ENCODE measurements around the gene STAU1. TPM values are rescaled to one million over a fixed set of nuclear protein-coding genes. Genes with fewer than 3 reads are reported as not detected.
"Not testable (repeated sequence)": the region's sequence is repeated elsewhere in the genome, so short reads cannot be mapped to it uniquely, and the experiment has no call there.

Gene STAU1
- total RNA-seq, 2 donors from 2014 or later, result 67.1 to 77.4 TPM

DNA sequence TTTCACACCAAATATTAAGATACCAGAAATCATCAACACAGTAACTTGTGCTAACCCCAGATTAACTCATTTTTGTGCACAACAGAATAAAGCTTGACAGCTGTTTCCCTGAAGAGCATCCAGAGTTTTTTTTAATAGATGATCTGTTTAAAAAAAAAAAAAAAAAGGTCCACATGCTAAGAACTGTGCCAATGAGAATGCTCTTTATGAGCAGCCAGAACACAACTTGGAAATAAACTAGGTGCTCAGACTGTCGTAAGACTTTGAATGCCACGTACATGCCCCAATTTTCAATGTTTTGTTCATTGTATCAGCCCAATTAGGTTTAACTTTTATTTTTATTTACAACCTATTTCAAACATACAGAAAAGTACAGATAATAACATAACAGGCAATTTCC, 47.3 kb downstream of the STAU1 start:
- no peak for DNase-seq (ENCODE audit: low spot score)
- intact Hi-C loops (cut with DNase I), result no loop called here

DNA sequence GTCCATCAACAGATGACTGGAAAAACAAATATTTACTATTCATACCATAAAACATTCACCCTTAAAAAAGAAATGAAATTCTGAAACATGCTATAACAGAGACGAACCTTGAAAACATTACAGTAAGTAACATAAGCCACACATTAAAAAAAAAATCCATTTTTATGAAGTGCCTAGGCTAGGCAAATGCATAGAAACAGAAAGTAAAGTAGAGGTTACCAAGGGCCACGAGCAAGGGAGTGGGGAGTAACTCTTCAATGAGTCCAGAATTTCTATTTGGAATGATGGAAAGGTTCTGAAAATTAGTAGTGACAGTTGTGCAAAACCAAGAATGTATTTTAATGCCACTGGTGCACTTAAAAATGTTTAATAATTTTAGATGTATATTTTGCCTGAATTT, 47.7 kb downstream of the STAU1 start:
- intact Hi-C loops (cut with DNase I), result no loop called here
- no peak for DNase-seq (ENCODE audit: low spot score)

DNA sequence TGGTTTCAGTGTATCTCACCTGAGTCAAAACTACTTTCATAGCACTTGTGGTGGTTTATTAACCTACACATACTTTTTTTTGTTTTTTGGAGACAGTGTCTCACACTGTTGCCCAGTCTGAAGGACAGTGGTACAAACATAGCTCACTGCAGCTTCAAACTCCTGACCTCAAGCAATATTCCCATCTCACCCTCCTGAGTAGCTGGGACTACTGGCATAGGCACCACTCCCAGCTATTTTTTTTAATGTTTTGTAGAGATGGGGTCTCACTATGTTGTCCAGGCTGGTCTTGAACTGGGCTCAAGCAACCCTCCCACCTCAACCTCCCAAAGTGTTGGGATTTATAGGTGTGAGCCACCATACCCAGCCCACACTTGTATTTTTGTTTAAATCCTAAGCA, 49.7 kb downstream of the STAU1 start:
- no peak for DNase-seq (ENCODE audit: low spot score)
- intact Hi-C loops (cut with DNase I), result loop anchor here (10.0 kb wide), 2 partner anchors 46 to 76 kb away; partner anchors contain the start of genes DDX27 (in 1 of the 2) and STAU1 (in 1 of the 2)

DNA sequence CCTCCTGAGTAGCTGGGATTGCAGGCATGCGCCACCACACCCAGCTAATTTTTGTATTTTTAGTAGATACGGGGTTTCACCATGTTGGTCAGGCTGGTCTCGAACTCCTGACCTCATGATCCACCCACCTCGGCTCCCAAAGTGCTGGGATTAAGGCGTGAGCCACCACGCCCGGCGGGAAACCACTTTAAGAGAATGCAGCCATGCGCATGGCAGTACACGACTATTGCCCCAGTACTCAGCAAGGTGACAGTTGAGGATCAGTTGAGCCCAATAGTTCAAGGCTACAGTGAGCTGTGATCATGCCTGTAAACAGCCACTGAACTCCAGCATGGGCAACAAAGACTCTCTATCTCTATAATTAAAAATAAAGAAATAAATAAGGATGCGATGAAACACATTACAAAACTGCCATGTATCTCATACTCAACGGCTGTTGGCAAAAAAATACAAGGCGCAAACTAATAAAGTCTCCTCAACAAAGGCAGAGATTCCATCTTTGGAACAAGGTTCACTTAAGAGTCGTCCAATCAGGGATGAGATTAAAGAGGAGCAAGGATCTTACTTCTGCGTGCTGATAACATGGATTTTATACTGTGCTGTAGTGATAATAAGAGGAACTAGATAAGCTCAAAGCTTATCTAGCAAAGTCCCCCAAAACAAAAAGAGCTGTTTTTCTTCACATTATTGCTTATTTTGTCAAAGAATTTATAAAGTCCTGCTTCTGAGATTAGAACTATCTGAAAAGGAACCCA, 51.1 kb downstream of the STAU1 start:
- DNase-seq (ENCODE audit: low spot score), result no peak
- intact Hi-C loops (cut with DNase I), result loop anchor here (10.0 kb wide), 2 partner anchors 48 to 78 kb away; partner anchors contain the start of genes DDX27 (in 1 of the 2) and STAU1 (in 1 of the 2)

DNA sequence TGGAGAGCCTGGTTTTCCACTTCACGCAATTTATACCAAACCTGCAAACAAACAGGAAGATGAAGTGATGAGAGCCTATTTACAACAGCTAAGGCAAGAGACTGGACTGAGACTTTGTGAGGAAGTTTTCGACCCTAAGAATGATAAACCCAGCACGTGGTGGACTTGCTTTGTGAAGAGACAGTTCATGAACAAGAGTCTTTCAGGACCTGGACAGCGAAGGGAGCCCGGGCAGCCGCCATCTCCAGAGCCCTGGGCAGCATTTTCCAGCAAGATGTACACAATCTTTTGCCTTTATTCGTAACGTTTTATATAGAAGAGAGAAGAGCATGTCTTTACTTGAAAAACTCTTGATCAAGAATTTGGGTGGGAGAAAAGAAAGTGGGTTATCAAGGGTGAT, 53.3 kb downstream of the STAU1 start:
- intact Hi-C loops (cut with DNase I), result loop anchor here (5.0 to 10.0 kb wide), 3 partner anchors 50 to 83 kb away; partner anchors contain the start of genes DDX27 (in 2 of the 2) and STAU1 (in 1 of the 2)

DNA sequence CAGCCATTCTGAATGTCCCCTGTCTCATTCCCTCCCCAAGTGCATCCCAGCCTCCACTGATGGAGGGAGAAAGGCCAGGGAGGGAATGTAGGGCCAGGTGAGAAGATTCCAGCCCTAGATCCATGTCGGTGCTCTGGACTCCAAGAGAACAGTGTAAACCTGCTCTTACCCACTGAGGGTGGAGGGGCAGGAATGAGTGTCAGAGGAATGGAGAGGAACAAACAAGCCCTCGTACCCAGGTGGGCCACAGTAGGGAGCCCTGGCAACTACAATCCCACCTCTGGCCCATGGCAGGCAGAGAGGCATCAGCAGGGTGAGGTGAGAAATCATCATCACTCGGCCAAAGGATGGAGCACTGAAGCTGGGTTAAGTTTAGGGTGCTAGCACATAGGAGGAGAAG, 54.6 kb downstream of the STAU1 start:
- intact Hi-C loops (cut with DNase I), result loop anchor here (5.0 to 10.0 kb wide), 3 partner anchors 51 to 84 kb away; partner anchors contain the start of genes DDX27 (in 2 of the 2) and STAU1 (in 1 of the 2)
- DNase-seq (ENCODE audit: low spot score), result no peak

More for the DNA sequence above, 53.3 kb downstream of the STAU1 start:
- DNase-seq (ENCODE audit: low spot score), result not testable (repeated sequence)

DNA sequence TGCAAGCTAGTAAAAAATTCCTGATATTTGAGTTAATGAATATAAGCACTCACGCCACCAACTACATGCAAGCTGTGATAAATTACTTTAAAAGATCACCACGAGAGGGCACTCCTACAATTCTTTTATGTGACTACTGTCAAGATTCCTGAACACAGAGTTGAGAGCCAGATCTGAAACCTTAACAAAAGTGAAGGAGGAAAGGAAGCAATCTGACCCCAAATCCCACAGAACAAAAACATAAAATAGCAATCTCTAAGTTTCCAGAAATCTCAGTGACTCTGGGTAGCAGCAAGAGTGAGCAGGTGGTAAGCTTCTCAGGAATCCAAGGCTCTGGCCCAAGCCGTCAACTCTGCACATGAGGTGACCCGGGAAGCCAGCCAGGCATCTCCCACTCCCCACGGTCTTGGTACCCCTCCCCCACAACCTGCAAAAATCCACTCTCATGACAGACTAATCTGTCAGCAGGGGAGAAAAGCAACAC, 55.1 kb downstream of the STAU1 start:
- DNase-seq (ENCODE audit: low spot score), result no peak

DNA sequence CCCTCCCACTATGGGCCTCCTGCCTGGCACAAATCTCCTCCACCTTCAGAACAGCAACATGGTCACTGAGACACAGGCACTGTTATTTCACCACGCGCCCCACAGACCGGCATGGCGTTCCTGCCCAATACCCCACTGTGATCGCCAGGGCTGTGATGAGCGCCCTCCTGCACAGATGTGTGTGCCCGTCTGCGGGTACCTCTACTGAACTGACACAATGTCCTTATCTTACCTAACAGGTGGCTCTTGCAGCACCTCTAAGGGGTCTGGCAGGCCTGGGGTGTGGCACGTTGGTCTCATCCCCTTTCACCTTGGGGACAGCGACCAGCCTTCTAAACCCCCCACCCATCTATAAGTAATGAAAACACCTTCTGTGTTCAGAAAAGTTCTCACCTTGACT, 64.2 kb downstream of the STAU1 start:
- intact Hi-C loops (cut with DNase I), result no loop called here
- no peak for DNase-seq (ENCODE audit: low spot score)

More for the DNA sequence above, 55.1 kb downstream of the STAU1 start:
- intact Hi-C loops (cut with DNase I), result loop anchor here (5.0 to 10.0 kb wide), 3 partner anchors 52 to 84 kb away; partner anchors contain the start of genes DDX27 (in 2 of the 2) and STAU1 (in 1 of the 2)

DNA sequence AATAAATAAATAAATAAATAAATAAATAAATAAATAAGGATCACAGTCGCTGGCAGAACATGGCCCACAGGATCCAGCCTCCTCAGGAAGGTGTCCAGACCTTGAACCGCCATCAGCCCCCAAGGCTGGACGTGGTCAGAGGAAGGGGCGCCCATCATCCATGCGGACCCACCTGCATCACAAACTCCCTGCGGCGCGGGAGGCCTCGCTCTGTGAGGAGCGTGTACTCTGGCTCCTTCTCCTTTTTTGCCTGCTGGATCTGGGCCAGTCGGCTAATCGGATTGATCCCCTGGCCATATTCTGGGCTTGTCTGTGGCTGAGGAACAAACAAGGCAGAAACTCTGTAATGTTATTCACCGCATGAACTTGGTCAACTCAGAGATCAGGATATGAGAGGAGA, 65.2 kb downstream of the STAU1 start:
- no peak for DNase-seq (ENCODE audit: low spot score)
- intact Hi-C loops (cut with DNase I), result no loop called here

DNA sequence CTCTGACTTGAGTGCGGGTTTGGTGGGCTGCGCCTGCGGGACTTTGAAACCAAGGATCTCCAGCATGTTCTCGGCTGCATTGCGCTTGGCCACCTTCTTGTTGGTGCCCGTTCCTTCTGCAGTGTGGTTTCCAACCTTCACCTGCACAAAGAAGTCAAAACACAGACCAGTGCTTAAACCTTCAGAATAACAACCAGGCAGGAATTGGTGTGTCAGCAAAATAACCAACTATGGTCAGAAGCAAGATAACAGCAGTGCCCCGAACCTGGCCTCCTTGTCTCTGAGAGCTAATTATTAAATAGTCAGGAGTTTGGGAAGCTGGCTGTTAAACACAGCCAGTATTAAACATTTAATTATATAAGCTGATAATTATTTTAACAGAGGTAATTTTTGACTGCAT, 68.1 kb downstream of the STAU1 start:
- intact Hi-C loops (cut with DNase I), result no loop called here
- DNase-seq (ENCODE audit: low spot score), result no peak

DNA sequence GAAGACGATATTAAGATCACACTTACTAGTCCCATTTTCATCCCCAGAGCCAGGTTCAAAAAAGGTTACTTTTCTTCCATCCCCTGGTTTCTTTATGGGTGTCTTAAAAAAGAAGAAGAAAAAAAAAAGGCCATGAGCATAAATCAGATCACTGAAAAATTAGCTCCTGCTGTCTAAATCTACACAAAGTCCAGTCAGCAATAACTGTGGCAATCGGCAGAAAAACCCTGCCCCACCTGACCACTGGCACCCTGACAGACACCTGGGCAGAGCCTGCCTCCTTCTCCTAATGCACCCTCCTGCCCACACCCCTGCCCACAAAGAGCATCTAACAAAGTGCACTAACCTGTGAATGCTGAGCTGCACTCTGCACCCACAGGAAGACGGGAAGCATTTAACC, 69.8 kb downstream of the STAU1 start:
- intact Hi-C loops (cut with DNase I), result no loop called here

DNA sequence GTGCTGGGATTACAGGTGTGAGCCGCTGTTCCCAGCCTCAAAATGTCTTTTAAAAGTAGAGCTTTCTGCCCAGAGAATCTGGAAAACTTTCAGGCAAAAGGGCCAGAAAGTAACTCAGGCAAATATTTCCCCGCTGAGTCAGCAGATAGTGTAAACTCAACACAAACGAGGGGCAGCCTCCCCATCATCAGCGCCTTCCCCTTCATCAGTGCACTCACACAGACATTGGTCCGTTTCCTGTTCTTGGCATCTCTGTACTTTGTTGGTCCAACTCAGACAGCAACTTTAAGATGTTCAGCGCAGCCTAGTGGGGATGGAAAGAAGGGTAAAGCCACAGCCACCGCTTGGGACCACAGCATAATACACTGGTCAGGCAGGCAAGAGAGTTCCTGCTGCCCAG, 72.6 kb downstream of the STAU1 start:
- intact Hi-C loops (cut with DNase I), result no loop called here
- no peak for DNase-seq (ENCODE audit: low spot score)

More for the DNA sequence above, 69.8 kb downstream of the STAU1 start:
- no peak for DNase-seq (ENCODE audit: low spot score)

DNA sequence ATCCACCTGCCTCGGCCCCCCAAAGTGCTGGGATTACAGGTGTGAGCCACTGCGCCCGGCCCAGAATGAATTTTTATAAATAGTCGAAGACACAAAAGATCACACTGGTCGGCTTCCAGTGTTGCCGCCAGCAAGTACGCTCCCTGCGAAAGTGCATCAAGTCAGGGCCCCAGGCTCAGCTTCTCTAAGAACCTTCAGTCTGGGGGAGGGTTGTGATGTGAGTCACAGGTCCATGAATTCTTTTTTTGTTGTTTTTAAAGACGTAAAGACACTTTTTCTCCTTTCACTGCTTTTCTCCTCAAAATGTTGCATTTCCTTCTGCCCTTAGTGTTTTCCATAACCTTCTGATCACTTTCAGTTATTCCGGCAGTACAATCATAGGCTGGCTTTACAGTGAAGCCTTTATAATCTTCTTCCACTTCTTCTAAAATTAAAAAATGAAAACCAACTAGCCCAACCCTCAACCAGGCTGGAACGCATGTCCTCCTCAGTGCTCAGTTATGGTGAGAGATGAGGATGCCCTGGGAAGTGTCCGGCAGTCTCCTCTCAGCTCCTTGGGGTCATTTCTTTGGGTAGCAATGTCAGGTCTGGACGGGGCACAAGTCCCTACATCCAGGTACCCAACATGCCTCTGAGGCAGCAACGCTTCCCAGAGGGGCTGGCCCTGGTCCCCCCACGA, 75.4 kb downstream of the STAU1 start:
- no peak for DNase-seq (ENCODE audit: low spot score)
- intact Hi-C loops (cut with DNase I), result no loop called here

DNA sequence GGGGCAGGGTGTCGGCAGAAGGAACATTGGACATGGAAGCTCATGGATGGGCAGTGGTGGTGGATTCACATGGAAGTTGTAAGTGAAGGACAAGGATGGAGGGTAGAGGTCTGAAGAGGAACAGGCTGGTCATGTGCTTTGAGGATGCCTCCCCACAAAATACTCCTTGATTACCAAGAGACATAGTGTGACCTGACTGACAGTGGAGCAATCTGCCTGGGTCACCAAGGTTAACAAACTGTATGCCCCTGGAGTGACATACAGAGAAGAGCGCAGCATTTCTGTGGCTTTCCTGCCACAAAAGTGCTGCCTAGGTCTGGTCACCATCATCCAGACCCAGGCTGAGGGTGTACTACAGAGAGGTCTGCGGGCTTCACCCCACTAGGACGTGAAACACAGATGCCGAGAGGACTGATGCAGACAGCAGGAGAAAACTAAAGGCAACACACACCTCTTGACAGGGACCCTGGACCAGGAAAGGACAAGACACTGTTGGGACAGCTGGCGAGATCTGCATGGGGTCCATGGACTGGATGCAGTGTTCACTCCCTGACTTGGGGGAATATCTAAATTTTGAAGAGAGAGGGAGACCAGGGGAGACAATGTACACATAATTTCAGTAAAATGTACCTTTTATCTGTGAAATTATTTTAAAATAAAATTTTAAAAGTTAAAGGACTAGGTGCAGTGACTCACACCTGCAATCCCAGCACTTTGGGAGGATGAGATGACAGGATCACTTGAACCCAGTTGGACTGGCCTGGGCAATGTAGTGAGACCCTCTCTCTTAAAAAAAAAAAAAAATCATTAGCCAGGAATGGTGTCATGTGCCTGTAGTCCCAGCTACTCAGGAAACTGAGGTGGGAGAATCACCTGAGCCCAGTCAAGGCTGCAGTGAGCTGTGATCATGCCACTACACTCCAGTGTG, 77.1 kb downstream of the STAU1 start:
- intact Hi-C loops (cut with DNase I), result no loop called here
- no peak for DNase-seq (ENCODE audit: low spot score)

DNA sequence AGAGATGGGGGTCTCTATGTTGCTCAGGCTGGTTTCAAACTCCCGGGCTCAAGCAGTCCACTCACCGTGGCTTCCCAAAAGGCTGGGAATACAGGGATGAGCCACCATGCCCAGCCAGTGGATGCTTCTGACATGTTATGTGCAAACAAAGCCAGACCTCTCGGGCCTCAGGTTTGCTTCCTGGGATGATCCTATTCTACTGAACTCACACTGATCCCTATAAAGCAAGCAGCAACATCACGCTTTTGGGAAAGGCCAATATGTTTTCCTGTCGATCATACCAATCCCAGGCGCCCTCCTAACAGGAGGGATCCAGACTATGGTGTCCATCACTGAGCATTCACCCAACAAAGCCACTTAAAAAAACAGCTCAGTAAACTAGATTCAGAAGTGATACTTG, 81.8 kb downstream of the STAU1 start:
- intact Hi-C loops (cut with DNase I), result no loop called here
- DNase-seq (ENCODE audit: low spot score), result no peak

DNA sequence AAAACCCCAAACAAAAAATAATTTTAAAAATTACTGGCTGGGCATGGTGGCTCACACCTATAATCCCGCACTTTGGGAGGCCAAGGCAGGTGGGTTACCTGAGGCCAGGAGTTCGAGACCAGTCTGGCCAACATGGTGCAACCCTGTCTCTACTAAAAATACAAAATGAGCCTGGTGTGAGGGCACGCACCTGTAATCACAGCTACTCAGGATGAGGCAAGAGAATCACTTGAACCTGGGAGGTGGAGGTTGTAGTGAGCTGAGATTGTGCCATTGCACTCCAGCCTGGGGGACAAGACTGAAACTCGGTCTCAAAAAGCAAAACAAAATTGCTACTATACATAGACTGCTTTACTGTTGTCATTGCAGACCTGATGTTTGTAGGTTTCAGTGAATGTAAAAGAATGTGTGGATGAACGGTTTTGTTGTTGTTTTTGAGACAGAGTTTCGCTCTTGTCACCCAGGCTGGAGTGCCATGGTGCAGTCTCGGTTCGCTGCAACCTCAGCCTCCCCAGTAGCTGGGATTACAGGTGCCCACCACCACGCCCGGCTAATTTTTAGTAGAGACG, 83.1 kb downstream of the STAU1 start:
- intact Hi-C loops (cut with DNase I), result not testable (repeated sequence)

DNA sequence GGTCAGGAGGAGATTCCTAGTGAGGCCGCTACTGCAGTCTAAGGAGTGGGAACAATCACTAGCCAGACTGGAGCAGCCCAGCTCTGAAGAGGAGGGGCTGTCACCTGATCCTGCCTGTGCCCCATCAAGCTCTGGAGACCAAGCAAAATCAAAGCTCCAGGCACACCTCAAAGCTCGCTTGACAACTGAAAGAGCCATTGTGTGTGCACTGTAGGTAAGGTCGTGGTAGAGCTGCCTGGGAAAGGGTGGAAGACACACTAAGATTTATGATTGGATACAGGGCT, 83.8 kb downstream of the STAU1 start:
- intact Hi-C loops (cut with DNase I), result no loop called here
- DNase-seq (ENCODE audit: low spot score), result no peak

More for the DNA sequence above, 83.1 kb downstream of the STAU1 start:
- not testable (repeated sequence) for DNase-seq (ENCODE audit: low spot score)

DNA sequence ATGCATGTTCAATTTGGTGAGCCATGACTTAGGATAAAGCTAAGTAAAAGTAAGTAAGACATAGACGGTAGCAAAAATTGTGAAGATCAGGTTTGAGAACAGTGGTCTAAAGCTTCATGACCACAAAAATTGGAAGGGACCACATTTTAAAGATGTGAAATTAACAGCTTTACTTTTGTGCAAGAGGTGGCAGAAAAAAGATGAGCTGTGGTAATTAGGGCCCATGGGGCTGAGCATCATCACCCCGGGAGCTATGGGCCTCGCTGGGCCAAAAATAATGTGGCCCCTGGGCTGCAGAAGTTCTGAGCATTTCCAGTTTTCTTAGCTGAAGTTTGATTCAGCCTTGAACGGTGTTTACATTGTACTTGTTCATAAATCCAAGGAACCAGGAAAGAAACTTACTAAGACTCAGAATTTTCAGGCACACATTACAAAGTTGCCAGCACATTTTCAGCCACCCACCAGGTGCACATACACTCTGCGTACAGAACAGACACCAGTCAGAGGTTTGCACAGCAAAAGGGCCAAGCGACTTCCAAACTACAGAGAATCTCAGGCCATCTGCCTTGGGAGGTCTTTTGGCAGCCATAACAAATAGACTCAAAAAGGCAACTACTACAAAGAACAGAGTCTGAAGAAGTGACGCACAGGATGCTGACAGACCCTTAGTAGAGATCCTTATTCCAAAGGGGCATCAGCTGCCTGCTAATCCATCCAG, 84.3 kb downstream of the STAU1 start:
- intact Hi-C loops (cut with DNase I), result no loop called here
- DNase-seq (ENCODE audit: low spot score), result no peak

All from posterior vena cava (tissue), 2 donors.